Measurements from ENCODE around the gene SH3RF3. TPM values are rescaled to one million over a fixed set of nuclear protein-coding genes. Genes with fewer than 3 reads are reported as not detected.

SH3RF3 gene
- polyA plus RNA-seq, 1 donor (not counting 4 experiments of a cell fraction or from before 2014, with no cell fraction given), result 0.08 TPM

DNA sequence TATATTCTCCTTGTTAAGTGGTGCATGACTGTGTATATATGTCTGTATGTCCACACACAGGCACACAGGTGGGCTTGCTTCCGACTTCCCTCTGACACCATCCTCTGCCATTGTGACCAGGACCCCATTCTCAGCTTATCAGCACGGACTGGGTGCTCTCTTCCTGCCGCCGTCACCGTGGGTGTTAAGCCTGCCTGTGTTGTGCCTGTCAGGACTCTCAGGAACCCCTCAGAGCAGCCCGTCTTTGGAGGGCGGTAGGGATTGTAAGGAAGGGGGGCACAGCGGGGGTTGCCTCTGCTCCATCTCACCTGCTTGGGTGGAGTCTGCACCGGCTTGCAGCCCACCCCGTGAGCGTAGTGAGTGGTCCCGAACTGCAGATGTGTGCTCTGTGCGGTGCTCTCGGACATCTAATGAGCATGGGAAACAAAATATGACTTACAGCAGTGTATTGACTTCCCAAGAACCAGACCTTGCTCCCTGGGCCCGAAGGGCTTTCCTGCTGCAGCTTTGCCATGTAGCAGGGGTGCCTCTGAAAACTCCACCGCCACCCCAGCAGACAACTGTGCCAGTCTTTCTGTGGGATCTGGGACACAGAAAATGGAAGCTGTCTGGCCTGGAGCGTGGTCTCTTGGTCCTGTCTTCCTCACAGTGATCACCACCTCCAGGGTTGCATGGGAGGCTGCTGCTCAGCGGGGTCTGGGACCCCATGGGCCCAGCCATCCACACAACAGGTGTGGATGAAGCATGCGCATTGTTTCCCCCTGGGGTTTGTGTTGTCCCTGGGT, 58.9 kb downstream of the SH3RF3 start:
- no peak for FAIRE-seq
- H2AFZ ChIP-seq (ENCODE audit: control insufficient read depth, low read length), result no peak overlapping the region
- H3K27ac ChIP-seq (ENCODE audit: control insufficient read depth, insufficient read depth, low read length), result no peak overlapping the region
- H3K36me3 ChIP-seq (ENCODE audit: control insufficient read depth in 2 of 2, extremely low read depth in 1 of 2, insufficient read depth in 2 of 2, low read length in 2 of 2), result no peaks in the 10 kb centered on the region
- no peaks in the 10 kb centered on the region for H4K20me1 ChIP-seq (ENCODE audit: control insufficient read depth, extremely low read depth, insufficient read depth, low read length)
- no peak overlapping the region for H3K9ac ChIP-seq (ENCODE audit: control insufficient read depth, extremely low read depth, insufficient read depth, low read length)
- TF ChIP-seq, protein P1, sequence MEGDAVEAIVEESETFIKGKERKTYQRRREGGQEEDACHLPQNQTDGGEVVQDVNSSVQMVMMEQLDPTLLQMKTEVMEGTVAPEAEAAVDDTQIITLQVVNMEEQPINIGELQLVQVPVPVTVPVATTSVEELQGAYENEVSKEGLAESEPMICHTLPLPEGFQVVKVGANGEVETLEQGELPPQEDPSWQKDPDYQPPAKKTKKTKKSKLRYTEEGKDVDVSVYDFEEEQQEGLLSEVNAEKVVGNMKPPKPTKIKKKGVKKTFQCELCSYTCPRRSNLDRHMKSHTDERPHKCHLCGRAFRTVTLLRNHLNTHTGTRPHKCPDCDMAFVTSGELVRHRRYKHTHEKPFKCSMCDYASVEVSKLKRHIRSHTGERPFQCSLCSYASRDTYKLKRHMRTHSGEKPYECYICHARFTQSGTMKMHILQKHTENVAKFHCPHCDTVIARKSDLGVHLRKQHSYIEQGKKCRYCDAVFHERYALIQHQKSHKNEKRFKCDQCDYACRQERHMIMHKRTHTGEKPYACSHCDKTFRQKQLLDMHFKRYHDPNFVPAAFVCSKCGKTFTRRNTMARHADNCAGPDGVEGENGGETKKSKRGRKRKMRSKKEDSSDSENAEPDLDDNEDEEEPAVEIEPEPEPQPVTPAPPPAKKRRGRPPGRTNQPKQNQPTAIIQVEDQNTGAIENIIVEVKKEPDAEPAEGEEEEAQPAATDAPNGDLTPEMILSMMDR (optimal IDR thresholded peaks at IDR 0.05 in 1 of 3, IDR thresholded peaks at IDR 0.05 in 1 of 3, conservative IDR thresholded peaks at IDR 0.05 in 1 of 3; ENCODE audit: extremely low read depth in 1 of 3, insufficient read depth in 2 of 3, low read length in 3 of 3), result no peak
- TF ChIP-seq EZH2 (IDR thresholded peaks at IDR 0.05; ENCODE audit: low read length), result no peak
- dilution Hi-C loops (cut with MboI; ENCODE audit: extremely low pct_ligation_motif_present, low sequenced_read_pairs), result no loop called here
- DNase-seq (ENCODE audit: low read depth, low spot score), result no peak
- H3K4me3 ChIP-seq (ENCODE audit: control insufficient read depth in 2 of 3, extremely low read depth in 1 of 3, insufficient read depth in 2 of 3, low read depth in 1 of 3, low read length in 3 of 3), result no peak overlapping the region
- no peaks in the 10 kb centered on the region for H3K4me1 ChIP-seq (ENCODE audit: control insufficient read depth, extremely low read depth, insufficient read depth, low read length)
- H3K4me2 ChIP-seq (ENCODE audit: control insufficient read depth, extremely low read depth, insufficient read depth, low read depth, low read length), result no peak overlapping the region
- no peaks in the 10 kb centered on the region for H3K79me2 ChIP-seq (ENCODE audit: control insufficient read depth, insufficient read depth, low read length)
- no peaks in the 10 kb centered on the region for H3K9me1 ChIP-seq (ENCODE audit: control insufficient read depth, extremely low read depth, insufficient read depth, low read length)
- H3K27me3 ChIP-seq (ENCODE audit: control insufficient read depth, extremely low read depth, insufficient read depth, low read length), result peaks cover 31% of the 10 kb centered on the region
- H3K9me3 ChIP-seq (ENCODE audit: control insufficient read depth, low read depth, low read length), result no peaks in the 10 kb centered on the region

DNA sequence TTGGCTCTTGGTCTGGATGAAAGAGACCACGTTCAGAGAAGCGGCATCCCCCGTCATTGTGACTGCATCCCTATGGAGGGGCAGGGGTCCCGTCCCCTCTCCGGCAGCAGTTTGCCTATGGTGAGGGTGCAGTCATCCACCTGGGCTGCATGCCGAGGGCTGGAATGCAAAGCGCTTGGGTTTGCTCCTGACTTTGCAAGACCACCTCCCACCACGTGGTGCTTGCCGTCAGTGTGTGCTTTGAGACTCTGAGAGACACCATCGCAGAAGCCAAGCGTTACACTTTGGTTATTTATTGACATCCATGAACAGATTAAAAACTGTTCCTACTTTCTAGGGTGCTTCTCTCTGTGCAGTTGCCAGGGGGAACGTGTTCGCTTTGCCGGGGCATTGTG, 59.5 kb downstream of the SH3RF3 start:
- Histone ChIP-seq H3K9me3 (ENCODE audit: control insufficient read depth, low read depth, low read length) (no peaks in the 10 kb centered on the region), H3K79me2 (ENCODE audit: control insufficient read depth, insufficient read depth, low read length) (no peaks in the 10 kb centered on the region), H2AFZ (ENCODE audit: control insufficient read depth, low read length) (no peak overlapping the region), H3K36me3 (ENCODE audit: control insufficient read depth in 2 of 2, extremely low read depth in 1 of 2, insufficient read depth in 2 of 2, low read length in 2 of 2) (no peaks in the 10 kb centered on the region), H3K27ac (ENCODE audit: control insufficient read depth, insufficient read depth, low read length) (no peak overlapping the region), H3K4me1 (ENCODE audit: control insufficient read depth, extremely low read depth, insufficient read depth, low read length) (no peaks in the 10 kb centered on the region), H3K27me3 (ENCODE audit: control insufficient read depth, extremely low read depth, insufficient read depth, low read length) (peaks cover 31% of the 10 kb centered on the region), H3K4me2 (ENCODE audit: control insufficient read depth, extremely low read depth, insufficient read depth, low read depth, low read length) (no peak overlapping the region), H4K20me1 (ENCODE audit: control insufficient read depth, extremely low read depth, insufficient read depth, low read length) (no peaks in the 10 kb centered on the region), H3K9me1 (ENCODE audit: control insufficient read depth, extremely low read depth, insufficient read depth, low read length) (no peaks in the 10 kb centered on the region), H3K9ac (ENCODE audit: control insufficient read depth, extremely low read depth, insufficient read depth, low read length) (no peak overlapping the region), H3K4me3 (ENCODE audit: control insufficient read depth in 2 of 3, extremely low read depth in 1 of 3, insufficient read depth in 2 of 3, low read depth in 1 of 3, low read length in 3 of 3) (no peak overlapping the region)
- dilution Hi-C loops (cut with MboI; ENCODE audit: extremely low pct_ligation_motif_present, low sequenced_read_pairs), result no loop called here
- TF ChIP-seq EZH2 (IDR thresholded peaks at IDR 0.05; ENCODE audit: low read length), result no peak
- TF ChIP-seq, protein P1 (optimal IDR thresholded peaks at IDR 0.05 in 1 of 3, IDR thresholded peaks at IDR 0.05 in 1 of 3, conservative IDR thresholded peaks at IDR 0.05 in 1 of 3; ENCODE audit: extremely low read depth in 1 of 3, insufficient read depth in 2 of 3, low read length in 3 of 3), result no peak
- DNase-seq (ENCODE audit: low read depth, low spot score) (no peak), FAIRE-seq (no peak)

All from keratinocyte (primary cell).